Mesendoderm (in vitro differentiated cells): ENCODE results near the gene FAM174C.

Experiments
- DNase-seq: peaks from one replicate; pipeline ENCODE4 v3.0.0; 2013
- H2AK5ac ChIP-seq: 2 replicates; pipeline ENCODE4 v1.6.1; 2013; ENCODE audit warnings: low read length, inconsistent platforms
- H2BK120ac ChIP-seq: 2 replicates; pipeline ENCODE4 v1.6.1; 2013; ENCODE audit warnings: low read depth, mild to moderate bottlenecking, low read length, moderate library complexity, mixed read lengths
- H2BK15ac ChIP-seq: replicated peaks from 2 replicates; pipeline ENCODE4 v1.6.1; 2013; ENCODE audit warnings: low read depth, mild to moderate bottlenecking, moderate library complexity
- H2BK5ac ChIP-seq: 2 replicates; pipeline ENCODE4 v1.6.1; 2013; ENCODE audit warnings: low read length, inconsistent platforms
- H3K18ac ChIP-seq: 2 replicates; pipeline ENCODE4 v1.6.1; 2013; ENCODE audit warnings: mild to moderate bottlenecking, low read length, mixed read lengths
- H3K23ac ChIP-seq: one replicate; pipeline ENCODE4 v1.6.1; 2013; ENCODE audit warnings: low read length
- H3K27ac ChIP-seq: 2 replicates; pipeline ENCODE4 v1.5.1; 2013; ENCODE audit warnings: low read depth, mild to moderate bottlenecking, inconsistent platforms, low read length, moderate library complexity
- H3K27me3 ChIP-seq: 2 replicates; pipeline ENCODE4 v1.6.1; 2013; ENCODE audit warnings: low read length, control low read depth, mild to moderate bottlenecking, inconsistent platforms; ENCODE audit not compliant: insufficient read depth, poor library complexity
- H3K36me3 ChIP-seq: 2 replicates; pipeline ENCODE4 v1.6.1; 2013; ENCODE audit warnings: low read length, inconsistent platforms; ENCODE audit not compliant: control insufficient read depth, insufficient read depth
- H3K4ac ChIP-seq: one replicate; pipeline ENCODE4 v1.6.1; 2013; ENCODE audit warnings: low read depth, mild to moderate bottlenecking, low read length, moderate library complexity
- H3K4me1 ChIP-seq: 2 replicates; pipeline ENCODE4 v1.6.1; 2013; ENCODE audit warnings: low read depth, low read length, inconsistent platforms; ENCODE audit not compliant: control insufficient read depth
- H3K4me2 ChIP-seq: 2 replicates; pipeline ENCODE4 v1.6.1; 2013; ENCODE audit warnings: low read length
- H3K4me3 ChIP-seq: 2 replicates; pipeline ENCODE4 v1.5.1; 2013; ENCODE audit warnings: mild to moderate bottlenecking, low read length
- H3K56ac ChIP-seq: one replicate; pipeline ENCODE4 v1.6.1; 2013; ENCODE audit warnings: low read length
- H3K79me1 ChIP-seq: 2 replicates; pipeline ENCODE4 v1.6.1; 2013; ENCODE audit warnings: low read length, inconsistent platforms
- H3K79me2 ChIP-seq: 2 replicates; pipeline ENCODE4 v1.6.1; 2013; ENCODE audit warnings: mild to moderate bottlenecking, low read length; ENCODE audit not compliant: control insufficient read depth, insufficient read depth
- H3K9ac ChIP-seq: 2 replicates; pipeline ENCODE4 v1.6.1; 2013; ENCODE audit warnings: low read length, inconsistent platforms
- H4K5ac ChIP-seq: one replicate; pipeline ENCODE4 v1.6.1; 2013; ENCODE audit warnings: low read length
- H4K8ac ChIP-seq: one replicate; pipeline ENCODE4 v1.6.1; 2013; ENCODE audit warnings: low read depth, mild to moderate bottlenecking, control low read depth, low read length, moderate library complexity
- WGBS: extraction: QIAGEN DNeasy Blood & Tissue Kit; methylation state at CpG from one replicate; pipeline ENCODE4 v1.1.7; 2013; ENCODE audit warnings: low lambda C conversion rate, missing lambda C conversion rate; ENCODE audit not compliant: insufficient coverage; ENCODE audit errors: extremely low coverage; 5-methylcytosine and 5-hydroxymethylcytosine counted together

The FAM174C gene

DNA sequence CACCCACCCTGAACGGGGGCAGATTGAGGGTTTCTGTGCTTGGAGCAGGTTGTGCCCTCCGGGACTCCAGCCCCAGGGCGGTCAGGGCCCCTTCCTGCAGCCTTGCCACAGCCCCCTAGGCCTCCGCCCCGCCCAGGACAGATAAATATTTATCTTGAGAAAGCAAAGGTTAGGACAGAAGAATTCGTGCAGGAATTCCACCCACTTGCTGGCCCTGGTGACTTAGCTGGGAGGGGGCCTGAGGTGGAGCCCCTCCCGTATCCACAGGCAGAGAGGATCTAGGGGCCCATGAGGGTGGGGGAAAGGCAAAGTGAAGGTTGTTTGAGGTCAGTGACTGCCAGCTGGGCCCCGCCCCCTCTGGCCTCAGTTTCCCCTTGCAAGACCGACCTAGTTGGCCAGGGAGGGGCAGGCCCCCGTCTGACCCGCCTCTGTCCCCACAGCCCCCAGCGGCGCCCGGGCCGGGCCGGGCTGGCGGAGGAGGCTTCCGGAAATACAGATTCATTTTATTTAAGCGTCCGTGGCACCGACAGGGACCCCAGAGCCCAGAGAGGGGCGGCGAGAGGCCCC, 21.7 kb upstream of the FAM174C start:
- peaks cover 22% of the 10 kb centered on the region for H3K36me3 ChIP-seq
- WGBS = no CpG with 5 or more reads among the region's 23 CpGs

GRCh38 chr19:1254081-1254527, 21.2 kb upstream of the FAM174C start:
- Histone ChIP-seq H3K79me2 (peaks cover 63% of the 10 kb centered on the region), H4K5ac (no peak overlapping the region), H2BK5ac (no peak overlapping the region), H3K79me1 (peaks cover 15% of the 10 kb centered on the region), H3K4ac (no peak overlapping the region), H3K36me3 (peaks cover 22% of the 10 kb centered on the region), H3K4me3 (no peak overlapping the region), H3K56ac (peak overlapping the region; percentile 22), H3K4me2 (no peak overlapping the region), H3K4me1 (no peaks in the 10 kb centered on the region), H2AK5ac (no peak overlapping the region), H4K8ac (no peak overlapping the region), H3K9ac (no peak overlapping the region), H2BK15ac (no peak overlapping the region), H2BK120ac (no peak overlapping the region), H3K23ac (no peak overlapping the region), H3K27me3 (no peaks in the 10 kb centered on the region), H3K18ac (no peak overlapping the region), H3K27ac (no peak overlapping the region)
- no peak for DNase-seq
- WGBS = no CpG with 5 or more reads among the region's 37 CpGs

More for the DNA sequence above, 21.7 kb upstream of the FAM174C start:
- DNase-seq = no peak
- Histone ChIP-seq H3K79me2 (peaks cover 63% of the 10 kb centered on the region), H3K4me3 (no peak overlapping the region), H3K56ac (peak overlapping the region; percentile 37), H3K18ac (no peak overlapping the region), H3K4me1 (no peaks in the 10 kb centered on the region), H4K8ac (no peak overlapping the region), H3K4ac (no peak overlapping the region), H3K27me3 (no peaks in the 10 kb centered on the region), H2BK5ac (no peak overlapping the region), H3K23ac (peak overlapping the region; percentile 24), H3K27ac (peak overlapping the region; percentile 94), H2AK5ac (no peak overlapping the region), H3K79me1 (peaks cover 15% of the 10 kb centered on the region), H4K5ac (no peak overlapping the region), H2BK15ac (no peak overlapping the region), H2BK120ac (no peak overlapping the region), H3K4me2 (no peak overlapping the region), H3K9ac (peak overlapping the region; percentile 20)

- H3K4me3 ChIP-seq = no peak overlapping the region
- peak overlapping the region; percentile 13 for H3K27ac ChIP-seq
Measured at GRCh38 chr19:1254530-1255185, 20.7 kb upstream of the FAM174C start.

DNA sequence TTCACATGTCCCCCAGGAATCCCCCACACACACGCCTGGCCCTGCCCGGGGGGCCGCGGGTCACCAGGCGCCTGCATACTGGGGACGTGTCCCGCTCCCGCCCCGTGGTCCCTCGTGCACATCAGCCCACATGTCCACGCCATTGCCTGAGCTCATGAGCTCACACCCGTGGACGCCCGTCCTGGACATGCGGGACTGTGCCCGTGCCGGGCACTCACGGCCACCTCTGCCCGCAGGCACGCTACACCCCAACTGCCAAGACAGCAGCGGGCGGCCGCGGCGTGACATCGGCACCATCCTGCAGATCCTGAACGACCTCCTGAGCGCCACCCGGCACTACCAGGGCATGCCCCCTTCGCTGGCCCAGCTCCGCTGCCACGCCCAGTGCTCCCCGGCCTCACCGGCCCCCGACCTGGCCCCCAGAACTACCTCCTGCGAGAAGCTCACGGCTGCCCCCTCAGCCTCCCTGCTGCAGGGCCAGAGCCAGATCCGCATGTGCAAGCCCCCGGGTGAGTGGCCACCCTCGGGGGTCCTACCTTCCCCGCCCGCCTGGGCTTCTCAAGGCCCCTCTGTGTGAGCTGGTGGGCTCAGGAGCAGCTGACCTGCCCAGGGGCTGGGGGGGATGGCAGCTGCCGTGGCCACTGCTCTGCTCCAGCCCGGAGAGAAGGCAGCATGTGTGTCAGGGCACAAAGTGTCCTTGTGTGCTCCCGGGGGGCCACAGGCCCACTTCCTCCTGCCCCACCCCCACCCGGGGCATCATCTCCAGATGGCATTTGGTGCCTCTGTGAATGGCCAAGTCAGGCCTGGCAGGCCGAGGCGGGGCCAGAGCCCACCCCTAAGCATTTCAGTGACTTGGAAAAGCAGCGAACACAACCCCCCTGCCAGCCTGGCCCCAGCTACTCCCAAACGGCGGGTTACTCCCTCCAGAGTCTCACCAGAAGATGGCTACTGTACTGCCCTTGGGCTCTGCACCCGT, 19.9 kb upstream of the FAM174C start:
- H3K9ac ChIP-seq = no peak overlapping the region
- H3K27ac ChIP-seq = peak overlapping the region; percentile 37
- H3K56ac ChIP-seq = peak overlapping the region; percentile 7
- H2BK15ac ChIP-seq = no peak overlapping the region
- no peak for DNase-seq
- H4K8ac ChIP-seq = no peak overlapping the region
- H3K4ac ChIP-seq = no peak overlapping the region
- H3K4me2 ChIP-seq = no peak overlapping the region
- H3K79me1 ChIP-seq = peaks cover 15% of the 10 kb centered on the region
- no peak overlapping the region for H3K23ac ChIP-seq
- H2AK5ac ChIP-seq = no peak overlapping the region
- H3K27me3 ChIP-seq = no peaks in the 10 kb centered on the region
- H3K4me1 ChIP-seq = no peaks in the 10 kb centered on the region
- H2BK5ac ChIP-seq = no peak overlapping the region
- WGBS = no CpG with 5 or more reads among the region's 52 CpGs
- H2BK120ac ChIP-seq = no peak overlapping the region
- no peak overlapping the region for H3K4me3 ChIP-seq
- no peak overlapping the region for H3K18ac ChIP-seq
- peaks cover 22% of the 10 kb centered on the region for H3K36me3 ChIP-seq
- peaks cover 58% of the 10 kb centered on the region for H3K79me2 ChIP-seq
- H4K5ac ChIP-seq = no peak overlapping the region

More at GRCh38 chr19:1254530-1255185, 20.7 kb upstream of the FAM174C start:
- Histone ChIP-seq H2BK5ac (no peak overlapping the region), H3K9ac (no peak overlapping the region), H3K27me3 (no peaks in the 10 kb centered on the region), H3K18ac (no peak overlapping the region), H3K79me2 (peaks cover 63% of the 10 kb centered on the region), H2AK5ac (no peak overlapping the region), H3K36me3 (peaks cover 22% of the 10 kb centered on the region), H3K4me2 (no peak overlapping the region), H4K5ac (no peak overlapping the region), H4K8ac (no peak overlapping the region), H2BK15ac (no peak overlapping the region), H3K79me1 (peaks cover 15% of the 10 kb centered on the region), H3K4me1 (no peaks in the 10 kb centered on the region), H2BK120ac (no peak overlapping the region), H3K4ac (no peak overlapping the region), H3K56ac (no peak overlapping the region), H3K23ac (no peak overlapping the region)
- no peak for DNase-seq
- no CpG with 5 or more reads among the region's 20 CpGs for WGBS

GRCh38 chr19:1256646-1257474, 18.5 kb upstream of the FAM174C start:
- no peak overlapping the region for H3K9ac ChIP-seq
- no peak overlapping the region for H3K4ac ChIP-seq
- peaks cover 15% of the 10 kb centered on the region for H3K79me1 ChIP-seq
- H2BK15ac ChIP-seq = no peak overlapping the region
- H4K5ac ChIP-seq = no peak overlapping the region
- no peak overlapping the region for H3K4me3 ChIP-seq
- no CpG with 5 or more reads among the region's 46 CpGs for WGBS
- H3K27me3 ChIP-seq = no peaks in the 10 kb centered on the region
- peaks cover 44% of the 10 kb centered on the region for H3K79me2 ChIP-seq
- no peak overlapping the region for H4K8ac ChIP-seq
- no peak overlapping the region for H3K4me2 ChIP-seq
- no peak overlapping the region for H3K23ac ChIP-seq
- DNase-seq = no peak
- no peak overlapping the region for H3K27ac ChIP-seq
- H3K56ac ChIP-seq = no peak overlapping the region
- no peaks in the 10 kb centered on the region for H3K4me1 ChIP-seq
- H2BK5ac ChIP-seq = no peak overlapping the region
- no peak overlapping the region for H2AK5ac ChIP-seq
- no peak overlapping the region for H3K18ac ChIP-seq
- no peak overlapping the region for H2BK120ac ChIP-seq
- peaks cover 18% of the 10 kb centered on the region for H3K36me3 ChIP-seq
